HepG2 (cell line): ENCODE measurements around the gene ENPP1.

ENCODE experiments used
- CBX5 ChIP-seq: sonication (generic); formaldehyde crosslinking; IDR thresholded peaks from 2 replicates; pipeline ENCODE4 v1.4.0; 2020; ENCODE audit warnings: missing genetic modification reagents, borderline replicate concordance
- CTCF ChIP-seq: sonication (generic); formaldehyde crosslinking; IDR thresholded peaks from 2 replicates; pipeline ENCODE4 v1.5.0; 2020; ENCODE audit warnings: mild to moderate bottlenecking, missing genetic modification reagents, moderate library complexity
- EZH2 ChIP-seq: conservative IDR thresholded peaks from 2 replicates; pipeline ENCODE4 v1.6.1; 2012; ENCODE audit warnings: mild to moderate bottlenecking, low read depth, low read length, moderate library complexity
- NFE2 ChIP-seq: sonication (generic); formaldehyde crosslinking; IDR thresholded peaks from 2 replicates; pipeline ENCODE4 v1.4.0; 2020; ENCODE audit warnings: missing genetic modification reagents
- THYN1 ChIP-seq: sonication (generic); formaldehyde crosslinking; IDR thresholded peaks from 2 replicates; pipeline ENCODE4 v1.8.1; 2023; ENCODE audit warnings: low read depth, mild to moderate bottlenecking, moderate library complexity, missing genetic modification reagents, borderline replicate concordance
- ZBTB7A ChIP-seq: sonication (generic); formaldehyde crosslinking; IDR thresholded peaks from 2 replicates; pipeline ENCODE4 v1.8.0; 2022; ENCODE audit warnings: mild to moderate bottlenecking, missing genetic modification reagents
- ZFP36 ChIP-seq: fragments of 150-350 bp; IDR thresholded peaks from 2 replicates; pipeline ENCODE4 v1.6.1; 2018; ENCODE audit warnings: borderline replicate concordance, low read length, low read depth; ENCODE audit not compliant: partially characterized antibody
- ZNF274 ChIP-seq: sonication (generic); formaldehyde crosslinking; IDR thresholded peaks from 2 replicates; pipeline ENCODE4 v1.5.1; 2020; ENCODE audit warnings: mild to moderate bottlenecking, missing genetic modification reagents

DNA sequence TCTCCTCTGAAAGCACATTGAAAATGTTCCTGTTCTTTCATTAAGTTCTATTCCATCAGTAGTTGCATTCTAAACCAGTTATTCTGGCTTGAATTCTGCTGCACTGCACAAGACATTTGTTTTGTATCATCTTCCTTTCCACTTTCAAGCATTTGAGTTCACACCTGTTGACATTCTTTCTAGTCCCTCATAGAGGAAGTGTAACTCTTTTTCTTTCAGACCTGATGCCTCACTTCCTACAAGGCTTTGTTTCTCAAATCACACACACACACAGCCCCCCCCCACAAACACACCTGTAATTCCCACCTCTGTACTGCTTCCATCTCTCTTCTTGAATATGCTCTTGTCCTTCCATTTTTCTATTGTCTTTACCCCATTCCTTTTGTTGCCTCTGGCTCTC, 92.4 kb downstream of the ENPP1 start:
- TF ChIP-seq EZH2 = no peak
- no peak for TF ChIP-seq ZFP36
- TF ChIP-seq NFE2 (CRISPR knock-in tag) = no peak
- TF ChIP-seq ZBTB7A = no peak
- TF ChIP-seq CBX5 (CRISPR knock-in tag) = no peak
- TF ChIP-seq THYN1 (CRISPR knock-in tag) = no peak
- no peak for TF ChIP-seq ZNF274 (CRISPR knock-in tag)
- no peak for TF ChIP-seq CTCF
